DND-41 (cell line): ENCODE data around the gene CLSTN2.

Source experiments
- EZH2 ChIP-seq: IDR thresholded peaks from 3 replicates; pipeline ENCODE4 v1.6.1; 2012; ENCODE audit warnings: borderline replicate concordance, low read depth, mild to moderate bottlenecking, moderate library complexity, low read length, inconsistent platforms; ENCODE audit not compliant: severe bottlenecking
- TF ChIP-seq, protein P1 (sequence below): IDR thresholded peaks from 2 replicates; pipeline ENCODE4 v1.5.1; 2012; ENCODE audit warnings: borderline replicate concordance, low read length, moderate library complexity, mild to moderate bottlenecking; ENCODE audit not compliant: poor library complexity, severe bottlenecking; ENCODE audit errors: extremely low read depth

DNA sequence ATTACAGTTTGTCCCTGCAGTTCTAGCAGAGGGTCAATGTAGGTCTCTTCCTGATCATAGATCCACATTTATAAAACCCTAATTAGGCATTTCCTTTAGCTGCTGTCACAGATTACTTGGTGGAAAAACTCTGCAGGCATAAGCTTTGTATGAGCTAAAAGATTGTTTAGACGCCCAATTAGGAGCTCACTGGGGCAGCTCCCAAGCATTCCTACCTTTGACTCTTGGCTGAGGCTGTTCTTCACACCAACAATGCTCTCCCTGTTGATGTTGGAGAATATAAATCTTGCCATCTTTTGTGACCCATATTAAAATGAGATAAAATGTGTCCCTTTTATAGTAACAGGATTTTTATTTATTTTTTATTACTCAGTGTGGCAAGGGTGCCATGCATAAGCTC, 594.6 kb downstream of the CLSTN2 start:
- TF ChIP-seq, protein P1, sequence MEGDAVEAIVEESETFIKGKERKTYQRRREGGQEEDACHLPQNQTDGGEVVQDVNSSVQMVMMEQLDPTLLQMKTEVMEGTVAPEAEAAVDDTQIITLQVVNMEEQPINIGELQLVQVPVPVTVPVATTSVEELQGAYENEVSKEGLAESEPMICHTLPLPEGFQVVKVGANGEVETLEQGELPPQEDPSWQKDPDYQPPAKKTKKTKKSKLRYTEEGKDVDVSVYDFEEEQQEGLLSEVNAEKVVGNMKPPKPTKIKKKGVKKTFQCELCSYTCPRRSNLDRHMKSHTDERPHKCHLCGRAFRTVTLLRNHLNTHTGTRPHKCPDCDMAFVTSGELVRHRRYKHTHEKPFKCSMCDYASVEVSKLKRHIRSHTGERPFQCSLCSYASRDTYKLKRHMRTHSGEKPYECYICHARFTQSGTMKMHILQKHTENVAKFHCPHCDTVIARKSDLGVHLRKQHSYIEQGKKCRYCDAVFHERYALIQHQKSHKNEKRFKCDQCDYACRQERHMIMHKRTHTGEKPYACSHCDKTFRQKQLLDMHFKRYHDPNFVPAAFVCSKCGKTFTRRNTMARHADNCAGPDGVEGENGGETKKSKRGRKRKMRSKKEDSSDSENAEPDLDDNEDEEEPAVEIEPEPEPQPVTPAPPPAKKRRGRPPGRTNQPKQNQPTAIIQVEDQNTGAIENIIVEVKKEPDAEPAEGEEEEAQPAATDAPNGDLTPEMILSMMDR = no peak
- no peak for TF ChIP-seq EZH2
